Activated T-cell treated with anti-CD3 and anti-CD28 coated beads, Interleukin-2, amount 50 U/mL, for 4 hours (primary cell): ENCODE measurements around the gene YY2. TPM values are rescaled to one million over a fixed set of nuclear protein-coding genes. Genes with fewer than 3 reads are reported as not detected.

Experiments used
- ATAC-seq, 2 donors: fragments of 200-7000 bp; cut with Tn5 transposase; one replicate each; pipeline ENCODE4 v1.10.0; 2021
- DNase-seq: peaks from one replicate; pipeline ENCODE4 v3.0.0-alpha.2; 2020
- H3K27me3 Mint-ChIP-seq: one replicate; pipeline ENCODE4 v1.8.0; 2021; ENCODE audit warnings: low read depth, mixed read lengths
- H3K36me3 Mint-ChIP-seq: one replicate; pipeline ENCODE4 v1.8.0; 2022; ENCODE audit warnings: mixed read lengths; ENCODE audit not compliant: insufficient read depth
- H3K4me1 Mint-ChIP-seq: one replicate; pipeline ENCODE4 v1.8.0; 2021; ENCODE audit warnings: low read depth, mixed read lengths
- H3K4me3 Mint-ChIP-seq: one replicate; pipeline ENCODE4 v1.8.0; 2021; ENCODE audit warnings: mild to moderate bottlenecking, moderate library complexity, mixed read lengths
- H3K9me3 Mint-ChIP-seq: one replicate; pipeline ENCODE4 v1.8.0; 2021; ENCODE audit warnings: mixed read lengths
- total RNA-seq, 3 donors: library from RNA; stranded (reverse); gene quantifications; one replicate each; pipeline ENCODE4 v1.2.1, GENCODE V29; 2021

Gene YY2
- total RNA-seq, 3 donors from 2014 or later: 0.92 to 1.4 (median 0.94) TPM

DNA sequence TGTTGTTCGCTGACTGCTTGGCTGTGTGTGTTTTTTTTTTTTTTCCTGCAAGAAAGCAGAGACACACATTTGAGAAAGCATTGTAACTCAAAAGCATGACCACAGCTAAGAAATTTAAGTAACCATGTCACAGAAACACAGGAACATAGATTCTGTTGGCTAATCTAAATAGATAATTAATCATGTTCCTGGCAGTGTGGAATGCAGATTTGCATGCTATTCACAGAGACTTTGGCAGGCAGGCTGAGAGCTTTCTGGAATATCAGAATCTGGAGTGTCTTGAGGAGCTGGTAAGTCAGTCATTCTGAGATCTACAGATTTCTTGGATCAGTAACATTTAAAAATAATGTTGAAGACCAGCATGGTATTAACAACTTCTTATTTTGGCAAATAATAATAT, 51.5 kb downstream of the YY2 start:
- Mint-ChIP-seq H3K4me3 (no peak overlapping the region), H3K9me3 (no peaks in the 10 kb centered on the region), H3K27me3 (no peaks in the 10 kb centered on the region), H3K4me1 (no peaks in the 10 kb centered on the region), H3K36me3 (peaks cover 1% of the 10 kb centered on the region)
- ATAC-seq (no peak), DNase-seq (no peak)

Other genes starting within 250 kb of the YY2 start
- gene KLHL34, start 197.7 kb upstream of the YY2 start, total RNA-seq: under 1 TPM; 0.49 to 0.61 (median 0.53) TPM
- not detected for gene SMPX, start 97.9 kb upstream of the YY2 start, total RNA-seq
- gene MBTPS2, start 16.4 kb upstream of the YY2 start, total RNA-seq: 1 to 10 TPM; 6.2 to 7.4 (median 6.4) TPM
- 100 to 1,000 TPM in 1 of 3 donors, 10 to 100 TPM in 2; 78.4 to 109 (median 92.2) TPM for gene SMS, start 84.7 kb downstream of the YY2 start, total RNA-seq
- 1 to 10 TPM; 3.0 to 8.0 (median 4.7) TPM for gene PHEX, start 176.3 kb downstream of the YY2 start, total RNA-seq